ENCODE data around the gene CEND1.
"Not testable (repeated sequence)": the region's sequence is repeated elsewhere in the genome, so short reads cannot be mapped to it uniquely, and the experiment has no call there.

CEND1 gene

GRCh38 chr11:763073-763463 lies 26.8 kb downstream of the CEND1 start:
- no peak for DNase-seq

- DNase-seq = peak; percentile 65
These were observed 27.3 kb downstream of the CEND1 start for GRCh38 chr11:762421-763072.

- DNase-seq = no peak
These were observed 28.3 kb downstream of the CEND1 start for GRCh38 chr11:761526-762108.

GRCh38 chr11:760236-760635 lies 29.7 kb downstream of the CEND1 start:
- no peak for DNase-seq

GRCh38 chr11:749731-750130 lies 40.2 kb downstream of the CEND1 start:
- DNase-seq = peak; percentile 86

- peak; percentile 48 for DNase-seq
These were observed 41.9 kb downstream of the CEND1 start for GRCh38 chr11:748007-748359.

- DNase-seq = peak; percentile 93
These were observed 42.5 kb downstream of the CEND1 start, which contains the start of gene TALDO1 for GRCh38 chr11:747158-748006. TALDO1 (plus strand) TSS chr11:747464; CDS start chr11:747482, 18 bp downstream.

- DNase-seq = peak; percentile 30
These were observed 43.4 kb downstream of the CEND1 start for GRCh38 chr11:746289-747157.

GRCh38 chr11:745428-745827 lies 44.5 kb downstream of the CEND1 start:
- no peak for DNase-seq

GRCh38 chr11:742571-743201 lies 47.2 kb downstream of the CEND1 start:
- DNase-seq = no peak

GRCh38 chr11:742156-742546 lies 47.7 kb downstream of the CEND1 start:
- DNase-seq = no peak

GRCh38 chr11:737899-738298 lies 52.0 kb downstream of the CEND1 start:
- not testable (repeated sequence) for DNase-seq

GRCh38 chr11:737366-737765 lies 52.5 kb downstream of the CEND1 start:
- DNase-seq = no peak
